IMR-90 (cell line): ENCODE data around the gene ADGB. TPM values are rescaled to one million over a fixed set of nuclear protein-coding genes. Genes with fewer than 3 reads are reported as not detected.

Source experiments
- ATAC-seq: fragments of 200-7000 bp; cut with Tn5 transposase; 2 replicates; pipeline ENCODE4 v1.9.1; 2020; ENCODE audit warnings: low read depth, mild to moderate bottlenecking, moderate library complexity
- BruUV-seq: library from RNA; stranded (reverse); fragments of 400-500 nt; replicated peaks from 2 replicates; lab custom pipeline; 2021; lab: Mats Ljungman, UMichigan
- CTCF ChIA-PET: fragments of 300-600 bp; formaldehyde crosslinking; extraction: SDS; loops from one replicate; lab custom pipeline; 2021; ENCODE audit warnings: antibody characterized with exemption; lab: Yijun Ruan, JAX
- POLR2A ChIA-PET: fragments of 300-600 bp; sonication (Branson Sonifier 250); formaldehyde crosslinking; loops from one replicate; lab custom pipeline; 2022; ENCODE audit warnings: antibody characterized with exemption; ENCODE audit not compliant: unreplicated experiment; lab: Charles Lee
- DNase-seq: peaks from one replicate; pipeline ENCODE4 v3.0.0; 2013
- H2AFZ ChIP-seq: replicated peaks from 2 replicates; pipeline ENCODE3; 2013; ENCODE audit warnings: low read length, mild to moderate bottlenecking; ENCODE audit not compliant: poor library complexity
- H2AK5ac ChIP-seq: 2 replicates; pipeline ENCODE4 v1.6.1; 2013; ENCODE audit warnings: low read depth, low read length, inconsistent platforms
- H2AK9ac ChIP-seq: replicated peaks from 2 replicates; pipeline ENCODE3; 2013; ENCODE audit warnings: mild to moderate bottlenecking, low read depth, low read length, moderate library complexity; ENCODE audit not compliant: poor library complexity
- H2BK120ac ChIP-seq: 2 replicates; pipeline ENCODE4 v1.6.1; 2013; ENCODE audit warnings: low read depth, low read length, inconsistent platforms
- H2BK15ac ChIP-seq: 3 replicates; pipeline ENCODE4 v1.6.1; 2013; ENCODE audit warnings: low read depth, low read length, inconsistent platforms
- H2BK20ac ChIP-seq: 2 replicates; pipeline ENCODE4 v1.6.1; 2013; ENCODE audit warnings: low read depth, mild to moderate bottlenecking, inconsistent platforms, low read length, moderate library complexity
- H2BK5ac ChIP-seq: 2 replicates; pipeline ENCODE4 v1.6.1; 2013; ENCODE audit warnings: mild to moderate bottlenecking, low read depth, low read length, inconsistent platforms; ENCODE audit not compliant: poor library complexity, severe bottlenecking
- H3K14ac ChIP-seq: replicated peaks from 2 replicates; pipeline ENCODE4 v1.6.1; 2013; ENCODE audit warnings: low read depth, low read length, inconsistent platforms
- H3K18ac ChIP-seq: 2 replicates; pipeline ENCODE4 v1.6.1; 2013; ENCODE audit warnings: low read depth, low read length, control low read depth
- H3K23ac ChIP-seq: 2 replicates; pipeline ENCODE4 v1.6.1; 2013; ENCODE audit warnings: low read depth, low read length, inconsistent platforms
- H3K27ac ChIP-seq: 2 replicates; pipeline ENCODE4 v1.5.1; 2013; ENCODE audit warnings: mild to moderate bottlenecking, control low read depth, low read length; ENCODE audit not compliant: insufficient read depth
- H3K27me3 ChIP-seq: 2 replicates; pipeline ENCODE4 v1.6.1; 2013; ENCODE audit warnings: low read length; ENCODE audit not compliant: control insufficient read depth, insufficient read depth
- H3K36me3 ChIP-seq: 2 replicates; pipeline ENCODE4 v1.6.1; 2013; ENCODE audit warnings: low read length, mixed read lengths; ENCODE audit not compliant: control insufficient read depth, insufficient read depth
- H3K4ac ChIP-seq: 2 replicates; pipeline ENCODE4 v1.6.1; 2013; ENCODE audit warnings: low read depth, low read length, inconsistent platforms
- H3K4me1 ChIP-seq: 2 replicates; pipeline ENCODE4 v1.6.1; 2013; ENCODE audit warnings: low read length, mixed read lengths; ENCODE audit not compliant: control insufficient read depth, insufficient read depth
- H3K4me2 ChIP-seq: 2 replicates; pipeline ENCODE4 v1.6.1; 2013; ENCODE audit warnings: low read depth, mild to moderate bottlenecking, control low read depth, low read length, moderate library complexity
- H3K4me3 ChIP-seq: 2 replicates; pipeline ENCODE4 v1.5.1; 2013; ENCODE audit warnings: low read depth, mild to moderate bottlenecking, control low read depth, low read length, moderate library complexity; ENCODE audit not compliant: insufficient read depth
- H3K56ac ChIP-seq: 2 replicates; pipeline ENCODE4 v1.6.1; 2013; ENCODE audit warnings: low read length, inconsistent platforms; ENCODE audit not compliant: insufficient read depth; ENCODE audit errors: extremely low read depth
- H3K79me1 ChIP-seq, 2 experiments: 2 replicates each; pipeline ENCODE4 v1.6.1; 2013; ENCODE audit warnings: low read length in 2 of 2, inconsistent platforms in 1 of 2, low read depth in 1 of 2
- H3K9ac ChIP-seq: 2 replicates; pipeline ENCODE4 v1.6.1; 2013; ENCODE audit warnings: low read depth, low read length, control low read depth
- H3K9me1 ChIP-seq: 2 replicates; pipeline ENCODE4 v1.6.1; 2013; ENCODE audit warnings: low read length, inconsistent platforms; ENCODE audit not compliant: insufficient read depth
- H3K9me3 ChIP-seq: 2 replicates; pipeline ENCODE4 v1.6.1; 2013; ENCODE audit warnings: low read length; ENCODE audit not compliant: control insufficient read depth, insufficient read depth
- H4K20me1 ChIP-seq: 2 replicates; pipeline ENCODE4 v1.6.1; 2013; ENCODE audit warnings: low read length, inconsistent platforms; ENCODE audit not compliant: insufficient read depth
- H4K5ac ChIP-seq: 2 replicates; pipeline ENCODE4 v1.6.1; 2013; ENCODE audit warnings: mild to moderate bottlenecking, low read depth, low read length, control low read depth
- H4K8ac ChIP-seq, 2 experiments: 2 replicates each; pipeline ENCODE4 v1.6.1; 2013; ENCODE audit warnings: low read depth in 2 of 2, low read length in 2 of 2, control low read depth in 1 of 2, inconsistent platforms in 1 of 2
- H4K91ac ChIP-seq: 2 replicates; pipeline ENCODE4 v1.6.1; 2013; ENCODE audit warnings: low read depth, low read length, inconsistent platforms; ENCODE audit not compliant: insufficient read depth
- BHLHE40 ChIP-seq: fragments of 150-350 bp; IDR thresholded peaks from 2 replicates; pipeline ENCODE4 v1.6.1; 2016; ENCODE audit warnings: mild to moderate bottlenecking, low read depth, low read length
- CEBPB ChIP-seq: IDR thresholded peaks from 2 replicates; pipeline ENCODE4 v1.6.1; 2012; ENCODE audit warnings: low read depth, low read length, improper control_type of control experiment
- CHD1 ChIP-seq: IDR thresholded peaks from 2 replicates; pipeline ENCODE4 v1.6.1; 2012; ENCODE audit warnings: low read depth, low read length, improper control_type of control experiment
- FOS ChIP-seq: fragments of 150-350 bp; IDR thresholded peaks from 2 replicates; pipeline ENCODE4 v1.6.1; 2016; ENCODE audit warnings: low read depth, low read length
- MAFK ChIP-seq: IDR thresholded peaks from 2 replicates; pipeline ENCODE4 v1.6.1; 2012; ENCODE audit warnings: low read depth, low read length, improper control_type of control experiment
- MAZ ChIP-seq: IDR thresholded peaks from 2 replicates; pipeline ENCODE4 v1.6.1; 2012; ENCODE audit warnings: low read depth, mild to moderate bottlenecking, low read length, improper control_type of control experiment, moderate library complexity, borderline replicate concordance
- MXI1 ChIP-seq: IDR thresholded peaks from 2 replicates; pipeline ENCODE4 v1.6.1; 2012; ENCODE audit warnings: low read depth, mild to moderate bottlenecking, low read length, moderate library complexity, borderline replicate concordance
- NFE2L2 ChIP-seq: fragments of 150-350 bp; IDR thresholded peaks from 2 replicates; pipeline ENCODE4 v1.6.1; 2016; ENCODE audit warnings: low read depth, mild to moderate bottlenecking, low read length
- POLR2A ChIP-seq: IDR thresholded peaks from 2 replicates; pipeline ENCODE4 v1.6.1; 2012; ENCODE audit warnings: mild to moderate bottlenecking, low read depth, low read length
- RAD21 ChIP-seq: IDR thresholded peaks from 2 replicates; pipeline ENCODE4 v1.6.1; 2012; ENCODE audit warnings: low read length, improper control_type of control experiment
- RCOR1 ChIP-seq: IDR thresholded peaks from 2 replicates; pipeline ENCODE4 v1.6.1; 2012; ENCODE audit warnings: mild to moderate bottlenecking, low read length, improper control_type of control experiment; ENCODE audit not compliant: insufficient replicate concordance
- RFX5 ChIP-seq: IDR thresholded peaks from 2 replicates; pipeline ENCODE4 v1.8.0; 2012; ENCODE audit warnings: low read depth, mild to moderate bottlenecking, low read length, moderate library complexity
- SMC3 ChIP-seq: fragments of 150-350 bp; IDR thresholded peaks from 2 replicates; pipeline ENCODE4 v1.6.1; 2016; ENCODE audit warnings: low read depth, mild to moderate bottlenecking, antibody characterized with exemption, low read length, moderate library complexity
- WGBS, 2 experiments: methylation state at CpG; one replicate each; pipeline versions ENCODE4 v1.1.5 to v1.1.7; 2013; ENCODE audit warnings: missing lambda C conversion rate in 2 of 2; ENCODE audit not compliant: insufficient read length in 1 of 2; ENCODE audit errors: extremely low coverage in 2 of 2; 5-methylcytosine and 5-hydroxymethylcytosine counted together
- dilution Hi-C: fragments of 300-500 bp; cut with HindIII; formaldehyde crosslinking; loops from one replicate; pipeline ENCODE4 v1.14.3; 2018; ENCODE audit warnings: low sequenced_read_pairs; ENCODE audit not compliant: unreplicated experiment
- in situ Hi-C: fragments of 300-500 bp; cut with MboI; formaldehyde crosslinking; loops from 3 replicates; pipeline ENCODE4 v1.14.3; 2019; ENCODE audit warnings: low sequenced_read_pairs, inconsistent platforms, mixed read lengths
- intact Hi-C: fragments of 100-400 bp; cut with micrococcal nuclease; formaldehyde crosslinking; loops from 2 replicates; pipeline ENCODE4 v1.10.0; 2022
- polyA plus RNA-seq, 3 experiments: library from polyadenylated mRNA; depleted of rRNA; stranded (reverse); fragments of >200 nt; gene quantifications; 2 replicates each; pipeline ENCODE4 v1.2.3, GENCODE V29; 2012; ENCODE audit warnings: low replicate concordance in 1 of 3
- total RNA-seq: library from RNA; depleted of rRNA; stranded (reverse); fragments of >200 nt; gene quantifications from 2 replicates; pipeline ENCODE4 v1.2.3, GENCODE V29; 2012
- TF ChIP-seq, protein P1 (sequence below): fragments of 150-350 bp; IDR thresholded peaks from 2 replicates; pipeline ENCODE4 v1.6.1; 2017; ENCODE audit warnings: mild to moderate bottlenecking, antibody characterized with exemption, low read length, low read depth
- TF ChIP-seq, protein P2 (sequence below): conservative IDR thresholded peaks from 2 replicates; pipeline ENCODE4 v1.5.1; 2012; ENCODE audit warnings: mild to moderate bottlenecking, low read depth, low read length, improper control_type of control experiment
- TF ChIP-seq, protein P3 (sequence below): fragments of 150-350 bp; IDR thresholded peaks from 2 replicates; pipeline ENCODE4 v1.6.1; 2016; ENCODE audit warnings: low read depth, mild to moderate bottlenecking, low read length, moderate library complexity, borderline replicate concordance

The ADGB gene
- total and polyA plus RNA-seq, 2 of the 4 experiments (the other 2 are of a cell fraction), result not detected

DNA sequence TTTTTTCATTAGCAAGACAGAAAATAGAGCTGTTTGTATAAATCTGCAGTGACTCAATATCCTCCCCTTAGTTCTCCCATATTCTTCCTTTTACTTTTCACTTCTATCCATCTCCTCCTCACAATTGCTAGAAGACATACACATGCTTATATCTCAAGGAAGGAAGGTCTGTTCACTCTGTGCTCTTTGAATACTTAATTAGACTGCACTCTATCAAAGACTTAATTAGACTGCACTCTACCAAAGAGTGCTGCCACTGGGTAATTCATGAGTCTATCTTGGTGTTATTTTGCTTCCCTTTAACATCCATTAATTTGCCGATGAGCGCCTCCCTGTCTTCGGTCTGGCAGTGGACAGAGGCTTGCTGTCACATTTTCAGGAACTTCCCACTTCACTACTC, 241.9 kb downstream of the ADGB start:
- H4K8ac ChIP-seq, result no peak overlapping the region
- no peak overlapping the region for H2AK5ac ChIP-seq
- no peak overlapping the region for H2BK5ac ChIP-seq
- no peaks in the 10 kb centered on the region for H3K36me3 ChIP-seq
- no peaks in the 10 kb centered on the region for H4K20me1 ChIP-seq
- H3K4ac ChIP-seq, result no peak overlapping the region
- H3K18ac ChIP-seq, result no peak overlapping the region
- H4K91ac ChIP-seq, result no peak overlapping the region
- dilution Hi-C loops (no loop called here), in situ Hi-C loops (no loop called here), intact Hi-C loops (no loop called here)
- H2BK15ac ChIP-seq, result no peak overlapping the region
- no peak overlapping the region for H2AFZ ChIP-seq
- no peak overlapping the region for H3K56ac ChIP-seq
- DNase-seq (no peak), ATAC-seq (no peak)
- no peak overlapping the region for H3K9ac ChIP-seq
- H3K4me3 ChIP-seq, result no peak overlapping the region
- H3K79me1 ChIP-seq, result no peaks in the 10 kb centered on the region
- no peak overlapping the region for H2BK20ac ChIP-seq
- no peak overlapping the region for H2BK120ac ChIP-seq
- TF ChIP-seq SMC3, result no peak
- TF ChIP-seq RFX5, result no peak
- TF ChIP-seq CHD1, result no peak
- no peak for TF ChIP-seq POLR2A
- no peak for TF ChIP-seq RAD21
- TF ChIP-seq, protein P1, sequence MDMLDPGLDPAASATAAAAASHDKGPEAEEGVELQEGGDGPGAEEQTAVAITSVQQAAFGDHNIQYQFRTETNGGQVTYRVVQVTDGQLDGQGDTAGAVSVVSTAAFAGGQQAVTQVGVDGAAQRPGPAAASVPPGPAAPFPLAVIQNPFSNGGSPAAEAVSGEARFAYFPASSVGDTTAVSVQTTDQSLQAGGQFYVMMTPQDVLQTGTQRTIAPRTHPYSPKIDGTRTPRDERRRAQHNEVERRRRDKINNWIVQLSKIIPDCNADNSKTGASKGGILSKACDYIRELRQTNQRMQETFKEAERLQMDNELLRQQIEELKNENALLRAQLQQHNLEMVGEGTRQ, result no peak
- no peak for TF ChIP-seq MXI1
- TF ChIP-seq FOS, result no peak
- TF ChIP-seq NFE2L2, result no peak
- TF ChIP-seq BHLHE40, result no peak
- TF ChIP-seq MAFK, result no peak
- no peak for TF ChIP-seq CEBPB
- no peak for TF ChIP-seq RCOR1
- no peak for TF ChIP-seq MAZ
- TF ChIP-seq, protein P2, sequence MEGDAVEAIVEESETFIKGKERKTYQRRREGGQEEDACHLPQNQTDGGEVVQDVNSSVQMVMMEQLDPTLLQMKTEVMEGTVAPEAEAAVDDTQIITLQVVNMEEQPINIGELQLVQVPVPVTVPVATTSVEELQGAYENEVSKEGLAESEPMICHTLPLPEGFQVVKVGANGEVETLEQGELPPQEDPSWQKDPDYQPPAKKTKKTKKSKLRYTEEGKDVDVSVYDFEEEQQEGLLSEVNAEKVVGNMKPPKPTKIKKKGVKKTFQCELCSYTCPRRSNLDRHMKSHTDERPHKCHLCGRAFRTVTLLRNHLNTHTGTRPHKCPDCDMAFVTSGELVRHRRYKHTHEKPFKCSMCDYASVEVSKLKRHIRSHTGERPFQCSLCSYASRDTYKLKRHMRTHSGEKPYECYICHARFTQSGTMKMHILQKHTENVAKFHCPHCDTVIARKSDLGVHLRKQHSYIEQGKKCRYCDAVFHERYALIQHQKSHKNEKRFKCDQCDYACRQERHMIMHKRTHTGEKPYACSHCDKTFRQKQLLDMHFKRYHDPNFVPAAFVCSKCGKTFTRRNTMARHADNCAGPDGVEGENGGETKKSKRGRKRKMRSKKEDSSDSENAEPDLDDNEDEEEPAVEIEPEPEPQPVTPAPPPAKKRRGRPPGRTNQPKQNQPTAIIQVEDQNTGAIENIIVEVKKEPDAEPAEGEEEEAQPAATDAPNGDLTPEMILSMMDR, result no peak
- TF ChIP-seq, protein P3, sequence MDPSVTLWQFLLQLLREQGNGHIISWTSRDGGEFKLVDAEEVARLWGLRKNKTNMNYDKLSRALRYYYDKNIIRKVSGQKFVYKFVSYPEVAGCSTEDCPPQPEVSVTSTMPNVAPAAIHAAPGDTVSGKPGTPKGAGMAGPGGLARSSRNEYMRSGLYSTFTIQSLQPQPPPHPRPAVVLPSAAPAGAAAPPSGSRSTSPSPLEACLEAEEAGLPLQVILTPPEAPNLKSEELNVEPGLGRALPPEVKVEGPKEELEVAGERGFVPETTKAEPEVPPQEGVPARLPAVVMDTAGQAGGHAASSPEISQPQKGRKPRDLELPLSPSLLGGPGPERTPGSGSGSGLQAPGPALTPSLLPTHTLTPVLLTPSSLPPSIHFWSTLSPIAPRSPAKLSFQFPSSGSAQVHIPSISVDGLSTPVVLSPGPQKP, result no peak
- no peak overlapping the region for H2AK9ac ChIP-seq
- no peak overlapping the region for H3K27ac ChIP-seq
- H3K27me3 ChIP-seq, result no peaks in the 10 kb centered on the region
- H3K23ac ChIP-seq, result no peak overlapping the region
- H3K4me2 ChIP-seq, result no peak overlapping the region
- no peaks in the 10 kb centered on the region for H3K9me1 ChIP-seq
- H4K5ac ChIP-seq, result no peak overlapping the region
- H3K4me1 ChIP-seq, result no peaks in the 10 kb centered on the region
- ChIA-PET POLR2A (no interaction called here), CTCF (no interaction called here)
- no peaks in the 10 kb centered on the region for H3K9me3 ChIP-seq
- H3K14ac ChIP-seq, result no peak overlapping the region
- WGBS, 2 experiments, result no CpG with 5 or more reads among the region's 3 CpGs
- no TSS peak for BruUV-seq
